Measurements from ENCODE around the gene SETD3.
"Not testable (repeated sequence)": the region's sequence is repeated elsewhere in the genome, so short reads cannot be mapped to it uniquely, and the experiment has no call there.

Gene SETD3

DNA sequence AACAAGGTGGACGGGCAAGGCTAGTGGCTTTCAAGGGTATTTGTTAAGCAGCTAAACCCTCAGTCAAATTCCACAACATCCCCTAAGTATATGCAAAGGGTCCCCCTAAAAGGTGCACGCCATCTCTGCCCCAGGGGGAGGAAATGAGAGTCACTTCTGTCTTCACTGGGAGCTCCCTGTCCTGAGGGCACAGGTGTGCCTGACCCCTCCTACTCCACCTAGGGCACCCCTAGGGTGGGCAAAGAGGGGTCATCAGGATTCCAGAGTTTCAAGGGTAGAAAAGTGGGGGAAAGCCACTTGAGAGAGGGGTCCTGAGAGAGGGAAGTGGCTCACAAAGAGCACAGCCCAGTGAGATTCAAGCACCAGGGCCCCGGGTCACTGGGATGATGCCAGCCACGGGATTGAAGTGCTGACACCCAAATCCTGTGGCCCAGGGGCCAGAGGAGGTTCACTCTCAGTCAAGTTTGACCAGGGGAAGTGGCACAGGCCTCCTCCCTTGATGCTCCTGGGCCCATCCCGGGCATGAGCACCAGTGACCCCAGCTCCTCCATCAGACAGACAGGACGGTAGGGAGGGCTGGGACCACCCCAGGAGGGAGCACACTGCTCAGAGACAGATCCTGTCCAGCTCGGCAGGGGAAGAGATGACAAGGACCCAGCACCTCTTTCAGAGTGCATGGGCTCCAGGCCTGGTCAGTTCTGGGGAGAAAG lies 126.3 kb downstream of the SETD3 start:
- no peak for DNase-seq

DNA sequence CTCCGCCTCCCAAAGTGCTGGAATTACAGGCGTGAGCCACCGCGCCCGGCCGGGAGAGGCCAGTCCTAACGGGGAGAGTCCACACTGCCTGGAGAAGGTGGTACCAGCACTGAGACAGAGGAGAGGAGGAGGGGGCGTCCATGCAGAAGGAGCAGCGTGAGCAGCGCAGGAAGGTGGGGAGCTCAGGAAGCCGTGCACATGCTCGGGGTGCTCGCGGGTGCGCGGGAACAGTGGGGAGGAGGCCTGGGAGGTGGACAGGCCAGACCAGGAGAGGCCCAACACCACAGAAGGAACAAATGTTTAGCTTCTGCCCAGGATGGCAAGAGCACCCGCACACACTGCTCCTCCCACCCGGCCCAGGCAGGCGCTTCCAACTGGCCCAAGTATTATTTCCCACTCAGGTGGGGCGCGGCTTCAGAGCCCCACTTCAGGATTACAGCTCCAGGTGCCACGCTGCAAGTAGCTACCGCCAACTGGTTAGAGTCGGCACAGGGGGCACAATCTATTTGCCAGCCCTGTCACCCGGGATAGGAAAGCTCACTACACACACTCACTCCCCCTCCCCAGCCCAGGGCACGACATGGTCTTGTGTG lies 127.9 kb downstream of the SETD3 start:
- no peak for DNase-seq

DNA sequence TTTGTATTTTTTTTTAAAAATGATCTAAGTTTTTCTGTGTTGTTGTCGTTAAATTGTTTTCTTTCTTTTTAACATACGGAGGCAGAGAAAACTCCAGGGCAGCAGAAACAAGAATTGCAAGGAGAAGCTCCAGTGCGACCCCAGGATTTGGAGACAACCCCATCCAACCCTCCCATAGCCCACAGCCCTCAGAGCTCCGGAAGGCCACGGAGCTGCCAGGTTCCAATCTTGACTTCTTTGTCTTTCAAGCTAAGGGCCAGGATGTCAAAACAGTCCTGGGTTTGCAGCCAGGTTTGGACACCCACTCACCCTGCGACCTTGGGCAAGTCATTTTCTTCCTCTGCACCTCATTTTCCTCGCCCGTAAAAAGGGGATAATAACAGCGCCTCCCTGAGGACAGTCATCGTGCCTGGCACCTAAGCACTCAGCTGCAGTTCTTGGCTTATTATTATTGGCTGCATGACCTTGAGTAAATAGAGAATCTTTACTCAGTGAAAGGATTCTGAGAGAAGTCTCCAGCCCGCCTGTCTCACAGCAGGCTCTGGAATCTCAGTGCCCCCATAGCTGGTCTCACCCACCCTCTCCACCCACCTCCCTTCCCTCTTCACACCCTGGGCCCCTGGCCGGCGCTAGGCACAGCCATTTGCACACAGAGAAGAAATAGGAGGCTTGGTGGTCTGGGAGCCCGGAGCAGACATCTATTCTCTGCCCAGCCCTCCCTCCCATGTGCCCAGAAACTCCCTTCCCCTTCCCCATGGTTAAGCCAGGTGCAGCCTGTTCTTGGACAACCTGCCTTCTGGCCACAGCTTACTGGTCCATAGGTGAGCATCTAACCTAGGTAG lies 129.3 kb downstream of the SETD3 start:
- DNase-seq = no peak

GRCh38 chr14:99350751-99351150 lies 129.9 kb downstream of the SETD3 start:
- DNase-seq = no peak

DNA sequence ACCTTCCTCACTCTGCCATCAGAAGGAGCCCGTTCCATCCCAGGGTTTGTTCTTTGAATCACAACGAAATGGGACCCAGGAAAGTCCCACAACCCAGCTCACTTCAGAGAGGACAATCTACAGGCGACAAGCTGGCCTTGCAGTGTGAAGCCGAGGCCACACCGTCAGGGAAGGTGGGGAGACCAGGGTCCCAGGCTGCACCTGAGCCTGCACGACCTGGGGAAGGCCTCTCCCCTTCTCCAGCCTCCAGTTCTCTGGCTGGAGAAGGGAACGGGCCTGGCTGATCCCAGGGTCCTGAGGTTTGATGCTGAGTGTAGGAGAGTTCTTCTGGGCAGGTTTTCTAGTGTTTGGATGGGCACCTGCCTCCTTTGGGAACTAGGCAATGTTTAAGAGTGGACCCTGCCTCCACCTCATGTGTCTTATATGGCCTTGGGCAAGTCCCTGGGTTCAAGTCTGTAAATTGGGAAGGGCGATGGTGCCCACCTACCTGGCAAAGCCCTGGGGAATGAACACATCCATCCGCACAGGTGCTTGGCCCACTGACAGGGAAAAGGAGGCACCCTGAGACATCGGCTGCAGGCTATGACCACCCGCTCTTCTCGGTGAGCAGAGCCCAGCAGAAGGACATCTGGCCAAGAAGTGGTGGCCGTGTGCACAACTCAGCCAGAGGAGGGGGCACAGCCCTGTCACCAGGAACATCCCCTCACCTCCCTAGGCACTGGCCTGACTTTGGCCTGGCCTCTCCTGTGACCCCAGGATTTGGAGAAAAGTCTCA lies 130.8 kb downstream of the SETD3 start:
- no peak for DNase-seq

- no peak for DNase-seq
Observed at GRCh38 chr14:99348816-99349614, 131.6 kb downstream of the SETD3 start.

GRCh38 chr14:99348231-99348630 lies 132.4 kb downstream of the SETD3 start:
- DNase-seq = not testable (repeated sequence)

Data from MV-4-11 (cell line).